Psoas muscle (tissue), 8 donors: Measurements from ENCODE around the gene MRPL14. TPM values are rescaled to one million over a fixed set of nuclear protein-coding genes. Genes with fewer than 3 reads are reported as not detected.

Source experiments
- ATAC-seq, 4 donors: fragments of 200-7000 bp; cut with Tn5 transposase; one replicate each; pipeline ENCODE4 v1.9.1; 2020; ENCODE audit warnings: moderate library complexity in 3 of 4, mild to moderate bottlenecking in 2 of 4
- DNase-seq, 2 donors: peaks; one replicate each; pipeline ENCODE4 v3.0.0-alpha.2; 2020
- H3K27ac ChIP-seq: fragments of 200-600 bp; one replicate; pipeline ENCODE4 v1.8.0; 2022
- H3K27me3 ChIP-seq, 3 donors: fragments of 200-600 bp in 1 of 3; one replicate each; pipeline versions ENCODE4 v1.6.1 to v1.8.0; 2013 to 2022; ENCODE audit warnings: low read length in 2 of 3, mild to moderate bottlenecking in 2 of 3, moderate library complexity in 1 of 3; ENCODE audit not compliant: insufficient read depth in 3 of 3
- H3K36me3 ChIP-seq, 2 donors: fragments of 200-600 bp in 1 of 2; one replicate each; pipeline versions ENCODE4 v1.6.1 to v1.8.0; 2013 to 2022; ENCODE audit warnings: low read depth in 1 of 2, mild to moderate bottlenecking in 1 of 2, moderate library complexity in 1 of 2; ENCODE audit not compliant: insufficient read depth in 1 of 2
- H3K4me1 ChIP-seq: fragments of 200-600 bp; one replicate; pipeline ENCODE4 v1.8.0; 2022
- H3K4me3 ChIP-seq: fragments of 200-600 bp; one replicate; pipeline ENCODE4 v1.8.0; 2022; ENCODE audit warnings: mild to moderate bottlenecking
- H3K9me3 ChIP-seq: fragments of 200-600 bp; one replicate; pipeline ENCODE4 v1.8.0; 2022
- WGBS, 3 donors: extraction: QIAGEN DNeasy Blood & Tissue Kit; methylation state at CpG; one replicate each; pipeline versions ENCODE4 v1.1.6 to v1.1.7; 2013; 5-methylcytosine and 5-hydroxymethylcytosine counted together
- intact Hi-C, 2 donors: fragments of 100-400 bp; cut with DNase I; formaldehyde crosslinking; loops; one replicate each; pipeline versions ENCODE4 v1.11.0 to v1.14.2; 2022
- polyA plus RNA-seq, 3 donors: library from polyadenylated mRNA; stranded (reverse); fragments of 200-250 nt; gene quantifications; one replicate each; pipeline ENCODE4 v1.2.3, GENCODE V29; 2013
- total RNA-seq, 4 donors: library from RNA; stranded (reverse); fragmentation: NEBNext Ultra II Directional in 2 of 4; extraction: Animal tissue kit (Norgen Biotek cat#: 25700) in 2 of 4; gene quantifications; one replicate each; pipeline versions ENCODE4 v1.2.1 to v1.2.4, GENCODE V29; 2021 to 2023
- TF ChIP-seq, protein P1 (sequence below): fragments of 200-600 bp; IDR thresholded peaks from one replicate; pipeline ENCODE4 v1.8.0; 2022; ENCODE audit warnings: antibody characterized with exemption
- donor health status: healthy with polysubstance abuse.
- donor health status: DM: no; HTN: no; CAD: no; lungs with moderate emphysema.
- donor health status: Bipolar disorder and iron deficiency.
- donor health status: healthy.
- donor health status: DM: yes; HTN: yes; CAD: no.
- donor health status: DM: no; HTN: no; CAD: no.
- donor health status: DM: no; HTN: no; CAD: no.
- donor health status: DM: yes; HTN: yes; CAD: no.

MRPL14 gene
- total and polyA plus RNA-seq, 7 donors, result 62.3 to 308 (median 166) TPM

DNA sequence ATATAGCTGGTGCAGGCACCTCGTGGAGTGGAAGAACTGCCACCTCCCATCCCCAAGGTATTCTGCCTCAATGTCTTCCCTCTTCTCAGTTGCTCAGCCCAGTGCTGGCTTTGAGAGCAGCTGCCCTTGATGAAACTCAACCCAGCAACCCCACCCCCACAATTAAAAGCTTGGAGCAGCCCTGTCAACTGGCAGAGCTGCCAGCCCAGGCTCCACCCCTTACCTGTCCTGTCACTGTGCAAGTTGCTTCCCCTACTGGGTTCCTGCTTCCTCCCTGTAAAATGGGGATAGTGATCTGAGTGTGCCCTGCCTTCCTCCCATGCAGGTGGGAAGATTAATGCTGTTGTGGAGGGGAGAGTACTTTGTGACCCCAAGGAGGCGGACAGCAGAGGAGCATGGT is 4.6 kb upstream of the MRPL14 start:
- 61 to 81% (median 70%) methylated on average over 2 of the region's 2 CpGs for WGBS, 3 donors
- peaks cover 23% of the 10 kb centered on the region for H3K4me1 ChIP-seq
- H3K9me3 ChIP-seq, result no peaks in the 10 kb centered on the region
- intact Hi-C loops, result loop anchor here in 1 of 2 donors (5.0 kb wide), 1 partner anchor 35 kb away; no protein-coding TSS in a partner anchor
- no peak for DNase-seq
- no peaks in the 10 kb centered on the region for H3K27me3 ChIP-seq
- ATAC-seq, result no peak
- H3K27ac ChIP-seq, result no peak overlapping the region
- H3K36me3 ChIP-seq, result peaks cover 0 to 37% of the 10 kb centered on the region in 2 donors
- TF ChIP-seq, protein P1, sequence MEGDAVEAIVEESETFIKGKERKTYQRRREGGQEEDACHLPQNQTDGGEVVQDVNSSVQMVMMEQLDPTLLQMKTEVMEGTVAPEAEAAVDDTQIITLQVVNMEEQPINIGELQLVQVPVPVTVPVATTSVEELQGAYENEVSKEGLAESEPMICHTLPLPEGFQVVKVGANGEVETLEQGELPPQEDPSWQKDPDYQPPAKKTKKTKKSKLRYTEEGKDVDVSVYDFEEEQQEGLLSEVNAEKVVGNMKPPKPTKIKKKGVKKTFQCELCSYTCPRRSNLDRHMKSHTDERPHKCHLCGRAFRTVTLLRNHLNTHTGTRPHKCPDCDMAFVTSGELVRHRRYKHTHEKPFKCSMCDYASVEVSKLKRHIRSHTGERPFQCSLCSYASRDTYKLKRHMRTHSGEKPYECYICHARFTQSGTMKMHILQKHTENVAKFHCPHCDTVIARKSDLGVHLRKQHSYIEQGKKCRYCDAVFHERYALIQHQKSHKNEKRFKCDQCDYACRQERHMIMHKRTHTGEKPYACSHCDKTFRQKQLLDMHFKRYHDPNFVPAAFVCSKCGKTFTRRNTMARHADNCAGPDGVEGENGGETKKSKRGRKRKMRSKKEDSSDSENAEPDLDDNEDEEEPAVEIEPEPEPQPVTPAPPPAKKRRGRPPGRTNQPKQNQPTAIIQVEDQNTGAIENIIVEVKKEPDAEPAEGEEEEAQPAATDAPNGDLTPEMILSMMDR, result no peak
- no peak overlapping the region for H3K4me3 ChIP-seq

DNA sequence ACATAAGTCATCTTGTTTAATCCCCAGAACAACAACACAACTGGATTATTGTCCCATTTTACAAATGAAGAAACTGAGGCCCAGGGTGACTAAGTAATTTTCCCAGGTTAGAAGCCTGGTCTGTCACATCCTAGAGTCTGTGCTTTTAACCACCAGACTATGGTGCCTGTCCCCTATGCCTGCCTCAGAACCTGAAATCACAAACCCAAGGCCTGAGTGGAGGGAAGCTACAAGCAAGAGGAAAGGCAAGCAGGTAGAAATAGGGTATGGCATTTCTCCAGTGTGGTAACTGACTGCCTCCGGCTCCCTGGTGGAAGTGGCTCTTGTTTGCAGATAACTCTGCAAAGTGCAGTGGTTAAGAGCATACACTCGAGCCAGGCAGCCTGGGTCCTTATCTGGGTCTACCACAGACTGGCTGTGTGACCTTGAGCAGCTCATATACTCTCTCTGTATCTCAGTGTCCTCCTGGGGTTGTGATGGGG is 2.6 kb upstream of the MRPL14 start:
- DNase-seq (no peak), ATAC-seq (no peak)
- intact Hi-C loops, result loop anchor here in 1 of 2 donors (5.0 kb wide), 1 partner anchor 33 kb away; no protein-coding TSS in a partner anchor
- TF ChIP-seq, protein P1, result no peak
- H3K36me3 ChIP-seq, result peaks cover 0 to 17% of the 10 kb centered on the region in 2 donors
- no peaks in the 10 kb centered on the region for H3K27me3 ChIP-seq
- H3K4me1 ChIP-seq, result peaks cover 31% of the 10 kb centered on the region
- WGBS, 3 donors, result 83 to 88% (median 88%) methylated on average over 2 of the region's 2 CpGs
- H3K27ac ChIP-seq, result no peak overlapping the region
- H3K4me3 ChIP-seq, result no peak overlapping the region
- H3K9me3 ChIP-seq, result no peaks in the 10 kb centered on the region

DNA sequence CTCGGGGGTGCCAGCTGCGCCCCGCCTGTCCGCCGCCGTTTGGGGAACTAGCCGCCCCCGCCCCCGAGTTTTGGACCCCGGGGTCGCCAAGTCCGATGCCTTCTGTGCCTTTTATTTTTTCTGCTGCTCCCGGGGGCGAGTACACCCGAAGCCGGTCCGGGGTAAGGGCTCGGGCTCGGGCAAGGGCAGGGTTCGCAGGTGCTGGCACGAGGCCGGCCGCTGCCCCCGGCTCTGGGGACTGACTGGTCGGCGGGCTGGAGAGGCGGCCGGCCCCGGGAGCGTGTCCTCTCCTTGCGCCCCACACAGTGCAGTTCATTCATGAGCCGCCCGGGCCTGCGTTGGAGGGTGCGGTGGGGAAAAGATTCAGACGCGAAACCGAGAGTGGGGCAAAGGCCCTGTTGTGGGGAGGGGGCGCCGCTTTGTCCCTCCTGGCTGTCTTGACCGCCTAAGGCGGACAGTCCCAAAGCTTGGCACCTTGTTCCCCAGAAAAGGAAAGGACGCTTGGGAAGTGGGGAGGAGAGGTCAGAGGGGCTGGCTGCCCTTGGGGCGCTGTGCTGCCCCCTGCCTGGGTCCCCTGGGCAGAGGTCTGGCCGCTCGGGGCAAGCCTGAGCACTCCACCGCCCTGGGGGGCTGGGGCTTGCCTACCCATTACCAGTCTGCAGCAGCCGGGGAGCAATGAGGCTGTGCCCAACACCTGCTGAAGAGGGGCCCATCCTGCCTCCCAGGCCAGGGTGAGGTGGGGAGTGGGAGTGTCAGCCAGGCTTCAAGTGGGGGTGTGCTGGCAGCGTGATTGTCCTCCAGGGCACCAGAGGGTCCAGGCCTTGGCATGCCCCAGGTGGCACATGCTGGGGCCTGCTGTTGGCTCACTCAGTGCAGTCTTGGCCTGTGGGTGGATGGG is 1.0 kb upstream of the MRPL14 start:
- H3K4me3 ChIP-seq, result peak overlapping the region; percentile 98
- DNase-seq (peak; percentile 48 to 74), ATAC-seq (peak; percentile 40 to 64 (median 48))
- WGBS, 3 donors, result 3 to 5% (median 3%) methylated on average over 45 to 49 of the region's 49 CpGs
- no peaks in the 10 kb centered on the region for H3K27me3 ChIP-seq
- TF ChIP-seq, protein P1, result peak; percentile 19
- H3K9me3 ChIP-seq, result no peaks in the 10 kb centered on the region
- intact Hi-C loops, result no loop called here
- H3K4me1 ChIP-seq, result peaks cover 40% of the 10 kb centered on the region
- H3K36me3 ChIP-seq, result peaks cover 0 to 10% of the 10 kb centered on the region in 2 donors
- H3K27ac ChIP-seq, result peak overlapping the region; percentile 99

DNA sequence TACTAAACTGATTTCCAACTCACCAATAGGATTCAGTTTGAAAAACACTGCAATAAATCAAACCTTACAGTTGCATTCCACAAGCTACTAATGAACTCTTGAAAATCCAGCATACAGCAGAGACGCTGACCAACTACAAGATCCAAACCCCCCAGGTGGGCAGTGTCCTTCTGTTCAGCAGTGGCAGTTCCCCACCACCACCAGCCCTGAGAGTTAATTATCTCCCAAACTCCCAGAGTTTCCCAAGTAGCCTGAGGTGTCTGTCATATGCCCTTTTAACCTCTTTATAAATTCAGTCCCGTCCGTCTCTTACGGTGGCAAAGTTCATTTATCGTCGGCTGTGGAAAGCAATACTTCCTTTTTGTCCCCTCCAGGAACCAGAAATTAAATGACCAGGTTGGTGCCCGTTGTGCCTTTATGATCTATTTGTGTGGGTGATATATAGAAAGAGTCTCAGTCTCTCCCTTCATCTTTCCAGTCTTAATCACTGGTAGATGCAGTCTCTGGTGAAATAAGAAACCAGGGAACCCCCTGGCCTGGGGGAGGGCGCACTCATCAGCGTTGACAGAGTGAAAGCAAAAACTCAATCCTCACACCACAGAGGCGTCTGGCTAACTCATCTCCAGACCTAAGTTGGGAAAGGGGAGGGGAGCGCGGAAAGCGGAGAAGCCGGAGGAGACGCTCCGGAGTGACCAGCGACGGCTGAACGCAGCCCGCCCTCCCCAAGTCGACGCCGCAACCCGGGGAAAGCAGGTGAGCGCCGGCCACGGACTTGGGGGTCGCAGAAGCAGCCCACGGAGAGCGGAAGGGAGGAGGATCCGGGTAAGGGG is 717 bp downstream of the MRPL14 start:
- peak; percentile 74 to 82 for DNase-seq
- Histone ChIP-seq H3K36me3 (peaks cover 0 to 10% of the 10 kb centered on the region in 2 donors), H3K4me3 (peak overlapping the region; percentile 98), H3K27me3 (no peaks in the 10 kb centered on the region), H3K27ac (peak overlapping the region; percentile 99), H3K4me1 (peaks cover 48% of the 10 kb centered on the region), H3K9me3 (no peaks in the 10 kb centered on the region)
- 1% methylated on average over 14 to 31 of the region's 31 CpGs for WGBS, 3 donors
- peak; percentile 80 to 84 (median 83) for ATAC-seq
- intact Hi-C loops, result loop anchor here in 1 of 2 donors (1.0 kb wide), 1 partner anchor 17 kb away; no protein-coding TSS in a partner anchor
- TF ChIP-seq, protein P1, result no peak
